Epithelial cell of alveolus of lung (primary cell): Measurements from ENCODE around the gene KIF21A. TPM values are rescaled to one million over a fixed set of nuclear protein-coding genes. Genes with fewer than 3 reads are reported as not detected.

ENCODE experiments used
- total RNA-seq: library from RNA; depleted of rRNA; stranded (reverse); fragments of >200 nt; gene quantifications from 2 replicates; pipeline ENCODE4 v1.2.1, GENCODE V29; 2015

Gene KIF21A
- 2.8 and 6.7 TPM in 2 replicates for total RNA-seq

GRCh38 chr12:39443081-39443928 is at the start of gene KIF21A:
Gene KIF21A (minus strand): TSS chr12:39443120. CDS start chr12:39442970, 150 bp downstream.

Other genes starting within 250 kb of the KIF21A start
- gene ABCD2, start 176.7 kb upstream of the KIF21A start, total RNA-seq, result 0.13 and 0.40 TPM in 2 replicates